ENCODE data around the gene IFI27. TPM values are rescaled to one million over a fixed set of nuclear protein-coding genes. Genes with fewer than 3 reads are reported as not detected.

The IFI27 gene
- total and polyA plus RNA-seq, 10 of the 15 experiments (the other 5 are each of a cell fraction or from before 2014, with no cell fraction given): 1.1 to 45.5 (median 3.3) TPM

DNA sequence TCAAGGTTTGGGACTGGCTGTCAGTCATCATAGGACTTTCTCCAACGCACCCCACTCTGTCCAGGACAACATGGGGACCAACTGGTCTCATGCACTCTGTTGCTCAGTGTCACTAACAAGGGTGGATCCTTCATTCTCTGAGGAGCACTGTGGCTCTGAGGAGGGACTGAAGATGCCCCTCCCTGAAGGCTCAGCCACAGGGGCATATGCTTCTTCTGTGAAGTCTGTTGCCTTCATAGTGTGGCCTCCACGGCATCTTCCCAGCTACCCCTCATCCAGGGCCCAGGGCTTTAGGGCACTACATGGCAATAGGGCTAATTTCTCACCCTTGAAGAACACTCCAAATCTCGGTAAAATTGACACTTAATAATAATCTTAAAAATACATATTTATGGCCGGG is 33.2 kb downstream of the IFI27 start:
- no peak overlapping the region for H3K4me2 ChIP-seq (ENCODE audit: control insufficient read depth, insufficient read depth)
- H3K4me1 ChIP-seq (ENCODE audit: control insufficient read depth, insufficient read depth, low read length): peaks cover 5% of the 10 kb centered on the region
- no peak overlapping the region for H3K4me3 ChIP-seq
- no peaks in the 10 kb centered on the region; the same call in 2 of the 3 replicates for H3K9me3 ChIP-seq (replicated peaks; ENCODE audit: control insufficient read depth, insufficient read depth, low read length)
- ChIA-PET RAD21 (ENCODE audit: unreplicated experiment) (interaction anchor here (1.2 kb wide), 1 partner anchor 107 kb away, joined by 3 read pairs; no protein-coding TSS in a partner anchor), POLR2A (no interaction called here), SMC1A (ENCODE audit: uncharacterized antibody, unreplicated experiment) (interaction anchor here (0.7 kb wide), 1 partner anchor 109 kb away, joined by 3 read pairs; no protein-coding TSS in a partner anchor), CTCF (interaction anchor here (1.6 to 8.9 kb wide), 3 partner anchors 12 to 108 kb away, joined by 3 to 221 read pairs (median 34); no protein-coding TSS in a partner anchor)
- no peak overlapping the region for H2AFZ ChIP-seq (ENCODE audit: control insufficient read depth, low read depth, low read length)
- H3K9ac ChIP-seq (ENCODE audit: control insufficient read depth, insufficient read depth, low read length): no peak overlapping the region
- in situ Hi-C loops (cut with MboI): no loop called here
- intact Hi-C loops (cut with micrococcal nuclease; ENCODE audit: unreplicated experiment): no loop called here
- no peak for ATAC-seq
- 68% methylated on average over 4 of the region's 4 CpGs for WGBS (ENCODE audit: insufficient coverage, insufficient replicate concordance, low lambda C conversion rate, missing lambda C conversion rate)
- BruUV-seq (replicated peaks): no TSS peak
- DNase-seq (ENCODE audit: low read depth, low spot score): no peak
- no peaks in the 10 kb centered on the region for H3K79me2 ChIP-seq (ENCODE audit: control insufficient read depth, insufficient read depth, low read length)
- TF ChIP-seq, protein P1, sequence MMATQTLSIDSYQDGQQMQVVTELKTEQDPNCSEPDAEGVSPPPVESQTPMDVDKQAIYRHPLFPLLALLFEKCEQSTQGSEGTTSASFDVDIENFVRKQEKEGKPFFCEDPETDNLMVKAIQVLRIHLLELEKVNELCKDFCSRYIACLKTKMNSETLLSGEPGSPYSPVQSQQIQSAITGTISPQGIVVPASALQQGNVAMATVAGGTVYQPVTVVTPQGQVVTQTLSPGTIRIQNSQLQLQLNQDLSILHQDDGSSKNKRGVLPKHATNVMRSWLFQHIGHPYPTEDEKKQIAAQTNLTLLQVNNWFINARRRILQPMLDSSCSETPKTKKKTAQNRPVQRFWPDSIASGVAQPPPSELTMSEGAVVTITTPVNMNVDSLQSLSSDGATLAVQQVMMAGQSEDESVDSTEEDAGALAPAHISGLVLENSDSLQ (IDR thresholded peaks at IDR 0.05): no peak
- TF ChIP-seq, protein P2, sequence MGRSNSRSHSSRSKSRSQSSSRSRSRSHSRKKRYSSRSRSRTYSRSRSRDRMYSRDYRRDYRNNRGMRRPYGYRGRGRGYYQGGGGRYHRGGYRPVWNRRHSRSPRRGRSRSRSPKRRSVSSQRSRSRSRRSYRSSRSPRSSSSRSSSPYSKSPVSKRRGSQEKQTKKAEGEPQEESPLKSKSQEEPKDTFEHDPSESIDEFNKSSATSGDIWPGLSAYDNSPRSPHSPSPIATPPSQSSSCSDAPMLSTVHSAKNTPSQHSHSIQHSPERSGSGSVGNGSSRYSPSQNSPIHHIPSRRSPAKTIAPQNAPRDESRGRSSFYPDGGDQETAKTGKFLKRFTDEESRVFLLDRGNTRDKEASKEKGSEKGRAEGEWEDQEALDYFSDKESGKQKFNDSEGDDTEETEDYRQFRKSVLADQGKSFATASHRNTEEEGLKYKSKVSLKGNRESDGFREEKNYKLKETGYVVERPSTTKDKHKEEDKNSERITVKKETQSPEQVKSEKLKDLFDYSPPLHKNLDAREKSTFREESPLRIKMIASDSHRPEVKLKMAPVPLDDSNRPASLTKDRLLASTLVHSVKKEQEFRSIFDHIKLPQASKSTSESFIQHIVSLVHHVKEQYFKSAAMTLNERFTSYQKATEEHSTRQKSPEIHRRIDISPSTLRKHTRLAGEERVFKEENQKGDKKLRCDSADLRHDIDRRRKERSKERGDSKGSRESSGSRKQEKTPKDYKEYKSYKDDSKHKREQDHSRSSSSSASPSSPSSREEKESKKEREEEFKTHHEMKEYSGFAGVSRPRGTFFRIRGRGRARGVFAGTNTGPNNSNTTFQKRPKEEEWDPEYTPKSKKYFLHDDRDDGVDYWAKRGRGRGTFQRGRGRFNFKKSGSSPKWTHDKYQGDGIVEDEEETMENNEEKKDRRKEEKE (IDR thresholded peaks at IDR 0.05): no peak
- no peak for TF ChIP-seq BMI1 (IDR thresholded peaks at IDR 0.05; ENCODE audit: borderline replicate concordance)
- TF ChIP-seq, protein P3, sequence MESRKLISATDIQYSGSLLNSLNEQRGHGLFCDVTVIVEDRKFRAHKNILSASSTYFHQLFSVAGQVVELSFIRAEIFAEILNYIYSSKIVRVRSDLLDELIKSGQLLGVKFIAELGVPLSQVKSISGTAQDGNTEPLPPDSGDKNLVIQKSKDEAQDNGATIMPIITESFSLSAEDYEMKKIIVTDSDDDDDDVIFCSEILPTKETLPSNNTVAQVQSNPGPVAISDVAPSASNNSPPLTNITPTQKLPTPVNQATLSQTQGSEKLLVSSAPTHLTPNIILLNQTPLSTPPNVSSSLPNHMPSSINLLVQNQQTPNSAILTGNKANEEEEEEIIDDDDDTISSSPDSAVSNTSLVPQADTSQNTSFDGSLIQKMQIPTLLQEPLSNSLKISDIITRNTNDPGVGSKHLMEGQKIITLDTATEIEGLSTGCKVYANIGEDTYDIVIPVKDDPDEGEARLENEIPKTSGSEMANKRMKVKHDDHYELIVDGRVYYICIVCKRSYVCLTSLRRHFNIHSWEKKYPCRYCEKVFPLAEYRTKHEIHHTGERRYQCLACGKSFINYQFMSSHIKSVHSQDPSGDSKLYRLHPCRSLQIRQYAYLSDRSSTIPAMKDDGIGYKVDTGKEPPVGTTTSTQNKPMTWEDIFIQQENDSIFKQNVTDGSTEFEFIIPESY (IDR thresholded peaks at IDR 0.05): no peak
- no peak for FAIRE-seq
- H3K27me3 ChIP-seq (replicated peaks in 1 of 2; ENCODE audit: control insufficient read depth in 2 of 2, insufficient read depth in 2 of 2, low read length in 1 of 2): no peaks in the 10 kb centered on the region
- H3K36me3 ChIP-seq (ENCODE audit: control insufficient read depth in 2 of 2, insufficient read depth in 2 of 2, low read length in 1 of 2): no peaks in the 10 kb centered on the region
- no peak overlapping the region for H3K27ac ChIP-seq (ENCODE audit: control insufficient read depth, insufficient read depth)
- no peaks in the 10 kb centered on the region for H4K20me1 ChIP-seq (ENCODE audit: control insufficient read depth, insufficient read depth)
